ENCODE data around the gene WDFY2.
"Not testable (repeated sequence)": the region's sequence is repeated elsewhere in the genome, so short reads cannot be mapped to it uniquely, and the experiment has no call there.

Gene WDFY2

DNA sequence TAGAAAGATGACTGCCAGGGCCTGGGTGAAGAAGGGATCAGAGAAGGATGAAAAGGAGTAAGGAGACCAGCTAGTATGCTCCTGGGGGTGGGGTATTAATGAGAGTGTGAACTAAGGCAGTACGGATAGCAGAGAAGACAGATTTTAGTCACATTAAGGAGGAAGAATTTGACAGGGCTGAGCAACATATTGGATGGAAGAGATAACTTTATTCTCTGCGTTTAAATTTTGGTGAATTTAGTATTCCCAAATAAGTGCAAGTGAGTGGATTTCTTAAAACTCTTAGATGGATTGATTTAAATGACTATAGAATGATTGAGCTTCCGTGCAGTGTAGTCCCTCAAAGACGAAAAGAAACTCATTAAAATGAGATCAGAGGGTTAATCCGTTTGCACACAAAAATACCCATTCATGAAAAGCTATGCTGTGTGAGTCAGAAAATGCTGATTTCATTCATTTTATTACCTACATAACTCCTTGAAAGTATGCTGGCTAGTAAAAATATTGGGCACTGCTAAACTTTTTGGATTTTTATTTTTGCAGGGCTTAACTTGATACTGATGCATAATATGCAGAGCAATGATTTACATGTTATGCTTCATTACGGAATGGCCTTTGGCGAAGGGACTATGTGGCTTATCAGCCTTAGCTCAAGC lies 54.1 kb downstream of the WDFY2 start:
- no peak for TF ChIP-seq CTCF (conservative IDR thresholded peaks at IDR 0.05)
- H3K27ac ChIP-seq: peak overlapping the region; percentile 71

GRCh38 chr13:51639171-51639570 lies 54.9 kb downstream of the WDFY2 start:
- H3K27ac ChIP-seq: no peak overlapping the region
- no peak for TF ChIP-seq CTCF (conservative IDR thresholded peaks at IDR 0.05)

DNA sequence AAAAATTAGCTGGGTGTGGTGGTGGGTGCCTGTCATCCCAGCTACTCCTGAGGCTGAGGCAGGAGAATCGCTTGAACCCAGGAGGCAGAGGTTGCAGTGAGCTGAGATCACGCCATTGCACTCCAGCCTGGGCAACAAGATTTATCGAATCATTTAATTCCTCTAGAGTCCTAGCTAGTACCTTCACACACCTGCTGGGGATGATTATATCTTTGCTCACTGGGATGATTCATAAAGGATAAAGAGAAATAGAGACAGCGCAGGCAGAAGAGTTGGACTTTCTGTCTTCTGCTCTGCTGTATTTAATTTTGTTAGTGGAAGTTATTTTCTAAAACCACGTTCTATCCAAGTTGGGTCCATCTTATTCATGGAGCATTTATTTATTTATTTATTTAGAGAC lies 56.4 kb downstream of the WDFY2 start:
- H3K27ac ChIP-seq: not testable (repeated sequence)

DNA sequence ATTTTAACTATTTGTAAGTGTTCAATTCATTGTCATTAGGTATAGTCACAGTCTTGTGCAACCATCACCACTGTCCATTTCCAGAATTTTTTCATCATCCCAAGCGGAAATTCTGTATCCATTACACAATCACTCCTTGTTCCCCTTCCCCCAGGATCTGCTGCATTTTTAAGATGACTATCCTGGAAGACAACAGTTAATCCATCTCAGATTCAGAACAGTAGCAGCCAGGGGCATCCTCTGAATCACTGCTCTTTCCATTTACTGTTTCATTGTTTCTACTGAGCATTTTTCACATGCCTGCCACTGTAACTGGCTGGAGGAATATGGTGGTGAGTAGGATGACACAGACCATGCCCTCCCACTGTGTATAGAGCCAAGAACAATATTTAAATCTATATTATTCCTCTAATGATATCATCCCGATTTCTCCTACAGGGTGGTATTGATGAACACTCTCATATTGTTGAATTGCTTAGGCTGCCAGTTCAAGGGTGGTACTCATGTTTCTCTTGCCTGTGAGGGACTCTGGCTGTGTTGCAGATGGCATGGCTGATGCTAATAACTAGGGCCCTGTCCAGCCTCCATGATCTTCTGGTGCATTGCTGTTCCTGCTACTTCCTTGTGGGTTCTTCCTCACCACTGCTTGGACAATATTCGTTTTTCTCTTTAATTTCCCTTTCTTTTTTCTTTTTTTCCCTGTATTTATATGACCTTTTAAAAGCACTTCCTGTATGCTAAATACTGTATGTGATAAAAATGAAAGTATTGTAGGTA lies 59.0 kb downstream of the WDFY2 start:
- no peak for TF ChIP-seq CTCF (conservative IDR thresholded peaks at IDR 0.05)
- H3K27ac ChIP-seq: no peak overlapping the region

- TF ChIP-seq CTCF (conservative IDR thresholded peaks at IDR 0.05): no peak
- H3K27ac ChIP-seq: no peak overlapping the region
Observed at GRCh38 chr13:51643882-51644281, 59.6 kb downstream of the WDFY2 start.

DNA sequence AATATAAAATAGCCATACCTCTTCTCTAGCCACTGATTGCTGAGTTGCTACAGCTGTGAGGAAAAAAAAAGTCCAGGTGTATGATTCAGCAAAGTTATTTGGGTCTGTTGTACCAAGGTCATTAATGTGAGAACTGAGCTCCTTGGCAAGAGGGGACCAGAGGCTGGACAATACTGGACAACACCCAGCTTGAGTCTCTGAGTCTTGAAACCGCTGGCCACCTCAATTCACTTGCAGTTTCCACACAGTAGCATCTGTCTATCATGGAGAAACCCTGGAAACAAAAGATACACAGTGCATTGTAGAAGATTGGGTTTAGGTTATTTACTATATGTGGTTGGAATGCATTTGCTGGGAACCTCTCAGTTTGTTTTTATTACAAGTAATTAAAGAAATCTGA lies 60.4 kb downstream of the WDFY2 start:
- TF ChIP-seq CTCF (conservative IDR thresholded peaks at IDR 0.05): no peak
- H3K27ac ChIP-seq: no peak overlapping the region

DNA sequence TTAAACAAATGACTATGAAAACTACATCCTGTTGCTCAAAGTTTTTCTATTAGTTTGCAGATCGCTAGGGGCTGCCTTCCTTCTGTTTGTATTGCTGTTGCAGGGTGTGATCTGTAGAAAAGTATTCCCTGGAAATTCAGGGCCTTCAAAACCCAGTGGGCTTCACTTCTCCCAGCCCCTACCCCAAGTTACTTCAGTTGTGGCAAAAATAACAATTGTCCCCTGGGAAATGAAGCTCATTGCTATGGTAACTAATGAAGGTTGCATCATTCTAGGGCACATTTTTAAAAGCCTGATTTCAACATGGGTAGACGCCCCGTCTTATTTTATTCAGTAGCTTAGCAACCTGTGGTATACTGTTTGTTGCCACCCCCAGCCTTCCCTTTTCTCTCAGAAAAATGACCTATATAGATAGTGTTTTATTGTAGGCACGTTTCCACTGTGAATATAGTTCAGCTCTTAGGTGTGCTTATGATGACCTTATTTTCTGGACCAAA lies 60.9 kb downstream of the WDFY2 start:
- no peak overlapping the region for H3K27ac ChIP-seq
- TF ChIP-seq CTCF (conservative IDR thresholded peaks at IDR 0.05): no peak

All from VCaP (cell line).